Panc1 (cell line): ENCODE measurements around the gene TMEM43. TPM values are rescaled to one million over a fixed set of nuclear protein-coding genes. Genes with fewer than 3 reads are reported as not detected.

Experiments
- ATAC-seq: fragments of 200-7000 bp; cut with Tn5 transposase; 2 replicates; pipeline ENCODE4 v1.9.1; 2020; ENCODE audit warnings: mild to moderate bottlenecking, moderate library complexity
- BruUV-seq: library from RNA; stranded (reverse); fragments of 400-500 nt; replicated peaks from 2 replicates; lab custom pipeline; 2021; lab: Mats Ljungman, UMichigan
- CTCF ChIA-PET: fragments of 300-600 bp; sonication (Branson Sonifier 250); formaldehyde crosslinking; loops from one replicate; lab custom pipeline; 2022; ENCODE audit warnings: antibody characterized with exemption; lab: Charles Lee
- POLR2A ChIA-PET: fragments of 300-600 bp; sonication (Branson Sonifier 250); formaldehyde crosslinking; loops from one replicate; lab custom pipeline; 2022; ENCODE audit warnings: antibody characterized with exemption; lab: Charles Lee
- DNase-seq: peaks from one replicate; pipeline ENCODE4 v3.0.0-alpha.2; 2010; ENCODE audit warnings: low read depth, low spot score
- H3K27ac ChIP-seq: 2 replicates; pipeline ENCODE4 v1.5.1; 2011; ENCODE audit warnings: mild to moderate bottlenecking, low read length, inconsistent platforms
- H3K27me3 ChIP-seq: fragments of 200-500 bp; sonication (Bioruptor generic); 2 replicates; pipeline ENCODE4 v1.6.0; 2014; ENCODE audit warnings: low read length, inconsistent platforms; ENCODE audit not compliant: control insufficient read depth, insufficient read depth
- H3K36me3 ChIP-seq: fragments of 200-500 bp; sonication (Bioruptor generic); 2 replicates; pipeline ENCODE4 v1.5.1; 2014; ENCODE audit warnings: inconsistent platforms, mild to moderate bottlenecking, low read length, moderate library complexity; ENCODE audit not compliant: control insufficient read depth, insufficient read depth
- H3K4me1 ChIP-seq: 2 replicates; pipeline ENCODE4 v1.5.1; 2011; ENCODE audit warnings: inconsistent platforms, mild to moderate bottlenecking, low read length, moderate library complexity; ENCODE audit not compliant: control insufficient read depth, insufficient read depth
- H3K4me3 ChIP-seq, 2 experiments: 2 replicates each; pipeline ENCODE4 v1.5.1; 2011 to 2012; ENCODE audit warnings: low read depth in 2 of 2, low read length in 2 of 2, mild to moderate bottlenecking in 2 of 2, inconsistent platforms in 1 of 2, moderate library complexity in 1 of 2
- H3K9me3 ChIP-seq: fragments of 200-500 bp; sonication (Bioruptor generic); 2 replicates; pipeline ENCODE4 v1.5.1; 2014; ENCODE audit warnings: low read depth, mild to moderate bottlenecking, inconsistent platforms, low read length, moderate library complexity; ENCODE audit not compliant: control insufficient read depth, insufficient read depth
- CTCF ChIP-seq: fragments of 450-650 bp; IDR thresholded peaks from 2 replicates; pipeline ENCODE4 v1.5.1; 2017; ENCODE audit warnings: mild to moderate bottlenecking
- REST ChIP-seq, 2 experiments: IDR thresholded peaks; 2 replicates each; pipeline ENCODE4 v1.6.1; 2011 to 2012; ENCODE audit warnings: low read depth in 2 of 2, control low read depth in 1 of 2, low read length in 1 of 2, mild to moderate bottlenecking in 1 of 2, moderate library complexity in 1 of 2; ENCODE audit not compliant: insufficient read depth in 1 of 2
- SIN3A ChIP-seq: IDR thresholded peaks from 2 replicates; pipeline ENCODE4 v1.6.1; 2012; ENCODE audit warnings: low read depth, mild to moderate bottlenecking, low read length, moderate library complexity, borderline replicate concordance; ENCODE audit not compliant: insufficient read depth
- in situ Hi-C: cut with HindIII; loops from 2 replicates; pipeline ENCODE4 v1.10.0; 2016; ENCODE audit warnings: low sequenced_read_pairs, low pct_unique_long_range_greater_than_20kb
- intact Hi-C: fragments of 100-400 bp; cut with micrococcal nuclease; formaldehyde crosslinking; loops from one replicate; pipeline ENCODE4 v1.10.0; 2022; ENCODE audit not compliant: unreplicated experiment
- total RNA-seq: library from RNA; stranded (reverse); gene quantifications from one replicate; pipeline ENCODE4 v1.2.1, GENCODE V29; 2021; ENCODE audit not compliant: unreplicated experiment

TMEM43 gene
- total RNA-seq, 1 experiment from 2014 or later = 51.2 TPM

GRCh38 chr3:14125193-14126016 is 553 bp downstream of the TMEM43 start:
- BruUV-seq = no TSS peak
- peaks cover 7% of the 10 kb centered on the region for H3K36me3 ChIP-seq
- in situ Hi-C loops = no loop called here

More at GRCh38 chr3:14125193-14126016, 553 bp downstream of the TMEM43 start:
- ChIA-PET CTCF (interaction anchor here (0.7 kb wide), 2 partner anchors 229 to 233 kb away, joined by 4 to 6 read pairs; no protein-coding TSS in a partner anchor), POLR2A (no interaction called here)
- peak overlapping the region; percentile 62 to 92 for H3K4me3 ChIP-seq
- H3K27ac ChIP-seq = peak overlapping the region; percentile 73
- H3K9me3 ChIP-seq = no peaks in the 10 kb centered on the region
- H3K27me3 ChIP-seq = no peaks in the 10 kb centered on the region
- intact Hi-C loops = no loop called here
- TF ChIP-seq CTCF = no peak
- TF ChIP-seq REST (IDR thresholded peaks at IDR 0.05; ENCODE audit: insufficient read depth in 1 of 2, low read depth in 2 of 2, low read length in 1 of 2) = peak; percentile 89 to 94
- TF ChIP-seq SIN3A = 0 out of 2 replicates have a peak, but pooled peaks have one; percentile 44
- H3K4me1 ChIP-seq = peaks cover 15% of the 10 kb centered on the region
- ATAC-seq (peak; percentile 50), DNase-seq (no peak)
